CD4-positive, alpha-beta T cell treated with Interferon alpha-2 for 1 hour (primary cell): ENCODE results near the gene PRKAR1B.

Experiments
- DNase-seq, 2 donors: peaks; one replicate each; pipeline ENCODE4 v3.0.0-alpha.2; 2020 to 2022

PRKAR1B gene

GRCh38 chr7:584122-584465, 143.0 kb downstream of the PRKAR1B start:
- DNase-seq, result peak; percentile 85 to 91

- DNase-seq, result no peak
These were observed 143.5 kb downstream of the PRKAR1B start for GRCh38 chr7:583410-584121.

DNA sequence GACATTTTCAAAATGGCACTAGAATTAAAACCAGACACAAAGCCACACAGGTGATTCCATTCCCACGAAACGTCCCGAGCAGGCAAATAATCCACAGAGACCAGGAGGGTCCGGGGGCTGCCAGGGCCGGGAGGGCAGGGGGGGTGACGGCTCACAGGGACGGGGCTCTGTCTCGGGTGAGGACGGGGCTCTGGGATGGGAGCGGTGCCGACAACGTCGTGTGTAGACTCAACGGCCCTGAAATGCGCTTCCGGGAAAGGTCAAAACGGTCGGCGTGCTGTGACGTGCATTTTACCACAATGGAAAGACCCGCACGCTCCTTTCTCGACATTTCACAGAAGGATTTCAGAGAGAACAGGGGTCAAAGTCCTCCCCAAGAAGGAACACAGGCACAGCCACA, 144.2 kb downstream of the PRKAR1B start:
- peak in 1 of 2 donors; percentile 35 for DNase-seq

DNA sequence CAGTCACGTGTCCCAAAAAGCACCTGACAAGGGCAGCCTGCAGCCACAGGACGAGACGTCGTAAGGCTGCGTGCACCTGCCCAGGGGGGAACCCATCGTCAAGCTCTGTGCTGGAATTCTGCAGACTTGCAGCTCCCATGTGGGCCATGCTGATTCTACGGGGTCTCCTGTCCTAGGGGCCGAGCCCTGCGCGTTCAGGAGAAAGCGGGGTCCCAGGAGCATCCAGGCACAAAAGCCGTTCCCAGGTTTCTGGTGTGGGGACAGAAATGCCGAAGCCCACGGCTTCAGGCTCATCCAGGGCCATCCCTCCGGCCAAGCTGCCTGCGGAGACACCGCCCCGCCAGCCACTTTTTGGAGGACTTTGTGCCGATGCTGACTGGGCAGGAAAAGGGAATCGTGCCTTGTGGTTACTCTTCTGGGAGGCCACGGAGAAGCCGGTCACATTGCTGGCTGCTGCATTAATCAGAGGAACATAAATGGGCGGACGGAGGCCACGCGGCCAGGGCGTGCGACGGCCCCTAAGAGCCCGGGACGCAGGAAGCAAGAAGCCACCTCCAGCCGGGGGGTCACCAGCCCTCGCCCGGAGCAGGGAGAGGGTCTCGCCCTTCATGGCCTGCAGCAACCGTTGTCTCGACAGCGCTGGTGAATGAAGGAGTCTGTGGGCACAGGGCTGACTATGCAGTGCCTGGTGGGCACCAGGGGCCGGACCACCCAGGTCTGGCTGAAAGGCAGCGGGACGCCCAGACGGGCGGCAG, 144.8 kb downstream of the PRKAR1B start:
- DNase-seq, result no peak

GRCh38 chr7:578386-578785, 148.7 kb downstream of the PRKAR1B start:
- no peak for DNase-seq

DNA sequence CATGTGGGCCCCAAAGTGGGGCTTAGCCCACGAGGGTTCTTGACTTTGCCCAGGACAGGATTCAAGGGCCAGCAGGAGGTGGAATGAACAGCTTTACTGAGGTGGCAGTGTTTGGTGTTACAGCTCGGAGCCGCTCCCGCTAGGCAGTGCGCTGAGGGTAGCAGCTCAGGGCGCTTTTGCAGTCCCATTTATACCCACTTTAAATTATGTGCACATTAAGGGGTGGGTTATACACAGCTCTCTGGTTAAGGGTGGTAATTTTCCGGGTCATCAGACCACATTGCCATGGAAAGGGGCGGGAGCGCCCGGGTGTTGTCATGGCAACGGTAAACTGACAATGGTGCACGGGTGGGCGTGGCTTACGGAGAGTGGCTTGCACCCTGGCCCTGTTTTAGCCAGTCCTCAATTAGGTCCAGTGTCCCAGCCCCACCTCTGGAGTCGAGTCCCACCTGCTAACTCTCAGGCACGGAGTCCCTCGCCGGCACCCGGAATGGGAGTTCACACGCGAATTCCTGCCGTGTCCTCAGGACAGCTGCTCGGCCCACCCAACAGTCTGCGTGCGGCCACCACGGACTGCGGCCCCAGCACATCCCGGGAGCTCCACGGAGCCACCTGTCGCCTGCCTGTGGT, 149.2 kb downstream of the PRKAR1B start:
- DNase-seq, result no peak

DNA sequence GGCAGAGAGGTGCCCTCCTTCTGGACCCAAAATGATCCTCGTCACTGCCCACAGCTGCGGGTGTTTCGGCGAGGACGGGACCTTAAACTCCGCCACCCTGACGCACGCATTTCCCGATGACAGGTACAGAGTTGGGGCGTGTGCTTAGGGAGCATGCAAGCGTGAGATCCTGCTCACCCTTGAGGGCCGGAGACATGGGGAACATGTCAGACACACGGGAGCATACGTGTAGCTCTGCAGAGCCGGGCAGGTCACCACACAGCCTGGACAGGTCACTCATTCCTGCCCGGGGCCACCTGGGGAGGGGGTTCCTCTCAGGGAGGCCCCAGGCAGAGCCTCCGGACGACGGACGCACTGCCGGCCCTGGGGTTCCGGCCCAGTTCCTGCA, 149.8 kb downstream of the PRKAR1B start:
- DNase-seq, result no peak

- DNase-seq, result no peak
These were observed 150.4 kb downstream of the PRKAR1B start for GRCh38 chr7:576524-577277.

DNA sequence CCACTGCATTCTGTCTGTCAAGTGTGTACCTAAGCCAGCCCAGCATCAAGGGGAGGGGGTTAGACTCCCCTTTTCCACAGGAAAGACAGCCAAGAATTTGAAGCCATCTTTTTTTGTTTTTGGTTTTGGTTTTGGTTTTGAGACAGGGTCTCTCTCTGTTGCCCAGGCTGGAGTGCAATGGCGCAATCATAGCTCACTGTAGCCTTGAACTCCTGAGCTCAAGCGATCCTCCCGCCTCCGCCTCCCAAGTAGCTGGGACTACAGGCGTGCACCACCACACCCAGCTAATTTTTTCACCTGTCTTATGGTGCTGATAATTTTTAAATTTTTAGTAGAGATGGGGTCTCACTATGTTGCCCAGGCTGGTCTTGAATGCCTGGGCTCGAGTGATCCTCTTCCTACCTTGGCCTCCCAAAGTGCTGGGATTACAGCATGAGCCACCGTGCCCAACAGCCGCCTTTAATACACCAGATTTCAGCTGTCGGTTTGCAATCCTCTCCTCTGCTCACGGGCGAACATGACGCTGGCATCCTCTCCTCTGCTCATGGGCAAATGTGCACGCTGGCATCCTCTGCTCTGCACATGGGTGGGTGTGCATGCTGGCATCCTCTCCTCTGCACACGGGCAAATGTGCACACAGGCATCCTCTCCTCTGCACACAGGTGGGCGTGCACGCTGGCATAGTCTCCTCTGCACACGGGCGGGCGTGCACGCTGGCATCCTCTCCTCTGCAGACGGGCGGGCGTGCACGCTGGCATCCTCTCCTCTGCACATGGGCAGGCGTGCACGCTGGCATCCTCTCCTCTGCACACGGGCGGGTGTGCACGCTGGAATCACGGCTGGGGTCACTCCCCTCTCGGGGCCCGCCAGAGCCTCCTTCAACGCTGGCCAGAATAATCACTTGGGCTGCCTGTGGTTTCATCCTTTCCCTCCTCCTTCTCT, 151.4 kb downstream of the PRKAR1B start:
- DNase-seq, result no peak

DNA sequence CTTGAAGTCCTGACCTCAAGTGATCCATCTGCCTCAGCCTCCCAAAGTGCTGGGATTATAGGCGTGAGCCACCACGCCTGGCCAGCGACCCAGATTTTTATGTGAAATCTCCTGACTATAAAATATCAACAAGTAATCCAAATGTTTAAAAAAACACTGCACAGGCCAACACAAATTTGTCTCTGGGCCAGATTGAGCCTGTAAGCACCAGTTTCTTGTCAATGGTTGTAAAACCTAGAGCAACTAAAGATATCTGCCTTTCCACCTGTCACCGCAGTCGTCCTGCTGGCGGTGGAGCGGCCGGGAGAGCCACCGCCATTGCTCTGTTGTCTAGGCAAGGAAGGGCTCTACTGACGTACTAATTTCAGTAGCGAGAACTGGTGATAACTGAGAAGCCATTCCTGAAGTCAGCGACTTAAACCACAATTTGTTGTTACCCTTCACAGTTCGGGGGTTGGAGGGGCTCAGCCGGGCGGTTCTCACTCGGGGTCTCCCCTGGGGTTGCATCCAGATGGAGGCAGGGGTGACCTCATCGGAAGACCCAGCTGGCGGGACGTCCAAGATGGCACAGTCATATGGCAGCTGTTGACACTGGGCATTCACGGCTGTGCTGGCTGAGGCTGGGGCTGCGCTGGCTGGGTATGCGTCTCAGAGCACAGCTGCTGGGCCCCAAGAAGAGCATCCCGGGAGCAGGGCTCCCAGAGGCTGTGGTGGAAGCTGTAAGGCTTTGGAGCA, 152.3 kb downstream of the PRKAR1B start:
- DNase-seq, result no peak

- DNase-seq, result no peak
These were observed 153.1 kb downstream of the PRKAR1B start for GRCh38 chr7:573933-574381.

GRCh38 chr7:573269-573932, 153.7 kb downstream of the PRKAR1B start:
- no peak for DNase-seq

DNA sequence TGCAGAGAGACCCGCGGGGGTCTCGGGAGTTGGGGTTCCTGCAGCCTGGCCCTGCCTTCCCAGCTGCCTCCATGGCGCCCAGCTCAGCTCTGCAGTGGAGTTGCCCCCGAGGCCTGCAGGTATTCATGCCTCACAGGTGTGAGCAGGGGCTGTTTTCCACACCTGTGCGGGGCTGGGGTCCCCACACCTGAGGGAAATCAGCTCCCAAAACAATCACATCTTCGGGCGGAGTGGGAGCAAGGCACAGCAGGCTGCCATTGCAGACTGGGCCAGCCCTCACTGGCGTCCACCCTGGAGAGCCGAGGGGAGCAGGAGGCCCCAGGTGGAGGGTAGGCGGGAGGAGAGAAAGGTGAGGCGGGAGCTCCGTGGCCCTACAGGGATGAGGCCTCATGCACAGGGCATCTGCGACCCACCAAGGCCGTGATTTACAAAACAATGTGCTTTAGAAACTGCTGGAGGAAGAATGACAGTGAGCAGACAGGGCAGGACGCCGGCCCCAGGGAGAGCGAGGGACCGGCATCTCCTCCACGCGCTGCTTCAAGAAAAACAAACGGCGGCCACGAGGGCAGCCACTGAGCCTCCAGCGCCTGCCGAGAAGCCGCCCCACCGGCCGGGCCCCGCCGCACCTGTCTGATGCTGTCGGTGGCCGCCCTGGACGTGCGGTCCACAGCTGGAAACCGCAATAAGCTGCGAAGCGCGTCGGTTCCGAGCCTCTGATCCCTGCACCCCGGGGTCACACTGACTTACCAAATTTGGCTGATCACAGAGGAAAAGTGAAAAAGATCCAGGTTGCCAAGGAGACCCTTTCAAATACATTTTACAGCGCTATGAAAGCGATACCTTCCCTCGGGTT, 154.4 kb downstream of the PRKAR1B start:
- no peak for DNase-seq

- no peak for DNase-seq
These were observed 155.2 kb downstream of the PRKAR1B start for GRCh38 chr7:571718-572415.

- DNase-seq, result no peak
These were observed 155.9 kb downstream of the PRKAR1B start for GRCh38 chr7:571096-571717.

DNA sequence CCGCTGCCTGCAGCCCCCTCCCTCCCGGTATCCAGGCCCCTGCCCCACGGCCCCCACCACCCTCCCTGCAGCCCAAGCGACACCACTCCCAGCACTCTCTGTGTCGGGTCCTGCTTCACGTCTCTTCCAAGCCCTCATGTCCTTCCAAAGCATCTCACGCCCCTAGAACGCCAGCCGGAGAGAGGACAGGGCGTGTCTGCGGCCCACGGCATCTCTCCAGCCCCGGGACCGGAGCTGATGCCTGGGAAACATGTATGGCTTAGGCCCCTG, 156.3 kb downstream of the PRKAR1B start:
- no peak for DNase-seq

DNA sequence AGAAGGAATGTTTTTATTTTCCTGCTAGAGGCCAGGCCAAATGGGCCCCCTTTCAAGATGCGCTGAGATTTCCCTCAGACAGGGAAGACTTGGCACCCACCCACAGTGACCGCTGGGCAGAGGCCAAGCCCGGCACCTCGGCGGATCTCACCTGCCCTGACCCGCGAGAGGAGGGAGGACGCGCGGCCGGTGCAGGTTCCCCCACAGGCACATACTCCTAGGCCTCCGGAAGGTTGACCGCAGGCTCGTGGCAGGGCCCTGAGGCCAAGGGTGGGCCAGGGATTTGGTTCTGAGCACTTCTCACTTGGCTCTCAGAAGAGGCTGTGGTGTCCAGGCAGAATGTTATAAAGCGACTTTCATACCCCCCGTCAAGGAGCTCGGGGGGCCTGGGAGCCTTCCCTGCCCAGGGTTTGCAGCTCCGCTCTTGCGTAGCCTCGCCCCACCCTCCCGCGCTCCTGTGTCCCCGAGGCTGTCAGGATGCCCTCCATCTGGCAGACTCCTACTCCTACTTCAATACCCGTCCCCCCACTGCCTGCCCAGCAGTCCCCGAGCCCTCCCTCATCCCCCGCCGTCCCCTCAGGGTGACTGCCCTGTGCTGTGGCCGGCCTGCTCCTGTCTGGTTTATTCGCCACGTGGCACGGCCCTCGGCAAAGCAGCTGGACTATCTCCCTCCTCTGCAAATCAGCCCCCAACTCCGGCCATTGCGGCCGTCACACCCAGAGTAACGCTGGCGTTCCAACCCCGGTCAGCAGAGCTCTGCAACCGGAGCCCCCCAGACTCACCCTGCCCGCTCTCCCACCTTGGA, 156.9 kb downstream of the PRKAR1B start:
- no peak for DNase-seq
